SK-N-SH (cell line): ENCODE measurements around the gene RASSF4. TPM values are rescaled to one million over a fixed set of nuclear protein-coding genes. Genes with fewer than 3 reads are reported as not detected.

Experiments
- CTCF ChIA-PET: fragments of 300-600, 350-600 bp; formaldehyde crosslinking; extraction: SDS; loops from one replicate; lab custom pipeline; 2021; lab: Yijun Ruan, JAX
- POLR2A ChIA-PET: fragments of 350-600 bp; sonication (Branson Sonifier 250); formaldehyde crosslinking; extraction: SDS; loops from one replicate; lab custom pipeline; 2020; ENCODE audit warnings: antibody characterized with exemption, inconsistent platforms; lab: Yijun Ruan, JAX
- DNase-seq: peaks from one replicate; pipeline ENCODE4 v3.0.0; 2012
- H2AFZ ChIP-seq: fragments of 200-600 bp; sonication (generic); 2 replicates; pipeline ENCODE4 v1.8.1; 2016; ENCODE audit warnings: antibody characterized with exemption, mild to moderate bottlenecking, low read depth
- H3F3A ChIP-seq: fragments of 200-600 bp; sonication (generic); replicated peaks from 2 replicates; pipeline ENCODE3; 2016; ENCODE audit warnings: antibody characterized with exemption, mild to moderate bottlenecking; ENCODE audit not compliant: insufficient read depth
- H3K27ac ChIP-seq, 2 experiments: fragments of 200-500 bp in 1 of 2; fragments of 200-600 bp in 1 of 2; sonication (Bioruptor generic) in 1 of 2; sonication (generic), shearing (Covaris generic) in 1 of 2; 2 replicates each; pipeline versions ENCODE4 v1.5.1 to v1.6.1; 2014 to 2016; ENCODE audit warnings: low read depth in 2 of 2, inconsistent platforms in 1 of 2, low read length in 1 of 2, mild to moderate bottlenecking in 1 of 2, mixed read lengths in 1 of 2
- H3K27me3 ChIP-seq: fragments of 200-600 bp; sonication (generic), shearing (Covaris generic); 2 replicates; pipeline ENCODE4 v1.6.1; 2016; ENCODE audit warnings: mixed run types; ENCODE audit not compliant: insufficient read depth
- H3K36me3 ChIP-seq, 2 experiments: fragments of 200-500 bp in 1 of 2; fragments of 200-600 bp in 1 of 2; sonication (Bioruptor generic) in 1 of 2; sonication (generic) in 1 of 2; replicated peaks in 1 of 2; 2 replicates each; pipeline versions ENCODE3 to v1.5.1; 2014 to 2016; ENCODE audit warnings: low read length in 1 of 2, mild to moderate bottlenecking in 1 of 2; ENCODE audit not compliant: insufficient read depth in 2 of 2, control insufficient read depth in 1 of 2
- H3K4me1 ChIP-seq, 2 experiments: fragments of 200-500 bp in 1 of 2; fragments of 200-600 bp in 1 of 2; sonication (Bioruptor generic) in 1 of 2; sonication (generic), shearing (Covaris generic) in 1 of 2; 2 replicates each; pipeline versions ENCODE4 v1.5.1 to v1.6.1; 2014 to 2016; ENCODE audit warnings: low read depth in 1 of 2, low read length in 1 of 2, mixed run types in 1 of 2; ENCODE audit not compliant: insufficient read depth in 2 of 2, control insufficient read depth in 1 of 2
- H3K4me2 ChIP-seq: fragments of 200-600 bp; sonication (generic), shearing (Covaris generic); 2 replicates; pipeline ENCODE4 v1.6.1; 2017; ENCODE audit warnings: mixed run types
- H3K4me3 ChIP-seq, 2 experiments: fragments of 200-500 bp in 1 of 2; fragments of 200-600 bp in 1 of 2; sonication (Bioruptor generic) in 1 of 2; sonication (generic), shearing (Covaris generic) in 1 of 2; 2 replicates each; pipeline versions ENCODE4 v1.5.1 to v1.8.1; 2014 to 2016; ENCODE audit warnings: low read depth in 2 of 2, inconsistent platforms in 1 of 2, low read length in 1 of 2, mild to moderate bottlenecking in 1 of 2, mixed read lengths in 1 of 2, moderate library complexity in 1 of 2
- H3K79me2 ChIP-seq: fragments of 200-600 bp; sonication (generic); 2 replicates; pipeline ENCODE4 v1.8.1; 2017; ENCODE audit warnings: mild to moderate bottlenecking; ENCODE audit not compliant: insufficient read depth
- H3K9ac ChIP-seq: fragments of 200-600 bp; sonication (generic); 2 replicates; pipeline ENCODE4 v1.6.1; 2017; ENCODE audit warnings: mixed run types
- H3K9me2 ChIP-seq: fragments of 200-600 bp; sonication (generic); 2 replicates; pipeline ENCODE4 v1.6.1; 2017; ENCODE audit warnings: mixed run types
- H3K9me3 ChIP-seq: fragments of 200-600 bp; sonication (generic); 2 replicates; pipeline ENCODE4 v1.6.1; 2017; ENCODE audit warnings: mixed run types, mild to moderate bottlenecking, moderate library complexity
- H4K20me1 ChIP-seq: fragments of 200-600 bp; sonication (generic); 2 replicates; pipeline ENCODE4 v1.6.1; 2017; ENCODE audit warnings: mild to moderate bottlenecking, mixed run types; ENCODE audit not compliant: insufficient read depth
- CHD2 ChIP-seq: fragments of 150-350 bp; IDR thresholded peaks from 2 replicates; pipeline ENCODE4 v1.6.1; 2018; ENCODE audit warnings: low read length; ENCODE audit not compliant: partially characterized antibody
- ELF1 ChIP-seq: IDR thresholded peaks from 2 replicates; pipeline ENCODE4 v1.4.0; 2012
- EP300 ChIP-seq, 2 experiments: IDR thresholded peaks; 2 replicates each; pipeline versions ENCODE4 v1.4.0 to v1.6.1; 2012; ENCODE audit warnings: borderline replicate concordance in 1 of 2, low read depth in 1 of 2, low read length in 1 of 2
- EZH2phosphoT487 ChIP-seq: fragments of 200-600 bp; sonication (generic); IDR thresholded peaks from 2 replicates; pipeline ENCODE4 v1.6.1; 2017; ENCODE audit warnings: low read depth, mixed run types, mild to moderate bottlenecking, antibody characterized with exemption, moderate library complexity, borderline replicate concordance
- FOSL2 ChIP-seq: IDR thresholded peaks from 2 replicates; pipeline ENCODE4 v1.4.0; 2012; ENCODE audit warnings: low read depth, mild to moderate bottlenecking, moderate library complexity, borderline replicate concordance
- FOXJ3 ChIP-seq: sonication (generic); formaldehyde crosslinking; IDR thresholded peaks from 2 replicates; pipeline ENCODE4 v1.5.1; 2020; ENCODE audit warnings: mild to moderate bottlenecking, missing genetic modification reagents
- GABPA ChIP-seq: IDR thresholded peaks from 2 replicates; pipeline ENCODE4 v1.4.0; 2012; ENCODE audit warnings: low read depth, mild to moderate bottlenecking
- RXRA ChIP-seq: IDR thresholded peaks from 2 replicates; pipeline ENCODE4 v1.4.0; 2012; ENCODE audit warnings: low read depth, mild to moderate bottlenecking, borderline replicate concordance
- SIN3A ChIP-seq: IDR thresholded peaks from 2 replicates; pipeline ENCODE4 v1.6.1; 2012; ENCODE audit warnings: low read depth, mild to moderate bottlenecking, low read length, moderate library complexity, borderline replicate concordance
- SMC3 ChIP-seq: IDR thresholded peaks from 2 replicates; pipeline ENCODE4 v1.6.1; 2012; ENCODE audit warnings: low read depth, low read length, improper control_type of control experiment
- TAF1 ChIP-seq: IDR thresholded peaks from 2 replicates; pipeline ENCODE4 v1.6.1; 2012; ENCODE audit warnings: low read depth, mild to moderate bottlenecking, low read length, moderate library complexity, borderline replicate concordance
- TEAD4 ChIP-seq: IDR thresholded peaks from 2 replicates; pipeline ENCODE4 v1.4.0; 2012; ENCODE audit warnings: mild to moderate bottlenecking, borderline replicate concordance; ENCODE audit not compliant: insufficient read depth
- YY1 ChIP-seq: IDR thresholded peaks from 2 replicates; pipeline ENCODE4 v1.4.0; 2012; ENCODE audit warnings: low read depth, mild to moderate bottlenecking
- WGBS: methylation state at CpG from one replicate; pipeline ENCODE4 v1.1.6; 2017; ENCODE audit warnings: low lambda C conversion rate; 5-methylcytosine and 5-hydroxymethylcytosine counted together
- polyA plus RNA-seq, 3 experiments: library from polyadenylated mRNA; depleted of rRNA; stranded (reverse); fragments of >200 nt; gene quantifications; 2 replicates each; pipeline ENCODE4 v1.2.3, GENCODE V29; 2012
- TF ChIP-seq, protein P1 (sequence below): IDR thresholded peaks from 2 replicates; pipeline ENCODE4 v1.4.0; 2012; ENCODE audit warnings: low read depth, borderline replicate concordance
- TF ChIP-seq, protein P2 (sequence below): IDR thresholded peaks from 2 replicates; pipeline ENCODE4 v1.6.1; 2012; ENCODE audit warnings: mild to moderate bottlenecking, low read depth, low read length, moderate library complexity

Gene RASSF4
- polyA plus RNA-seq, 1 of the 3 experiments (the other 2 are of a cell fraction), result 11.0 TPM

DNA sequence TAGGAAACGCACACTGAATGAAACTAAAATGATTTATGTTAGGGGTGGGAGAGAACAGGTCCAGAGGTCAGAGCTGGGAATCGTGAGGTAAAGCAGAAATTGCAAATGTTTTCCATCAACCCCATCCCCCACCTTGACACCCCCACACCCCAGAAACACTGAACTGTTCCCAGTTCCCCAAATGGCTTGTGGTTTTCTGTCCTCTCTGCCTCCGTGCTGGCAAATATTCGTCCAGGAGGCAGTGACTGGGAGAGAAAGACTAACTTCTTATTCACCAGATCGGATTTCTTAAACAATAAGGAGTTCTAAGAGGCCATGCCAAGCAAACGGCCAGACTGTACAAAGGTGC, 730 bp upstream of the RASSF4 start:
- Histone ChIP-seq H2AFZ (peak overlapping the region; percentile 84), H3K4me2 (peak overlapping the region; percentile 96), H3K27ac (peak overlapping the region; percentile 75 to 81), H3K79me2 (peaks cover 7% of the 10 kb centered on the region), H3K9ac (peak overlapping the region; percentile 91), H3K27me3 (no peaks in the 10 kb centered on the region), H3K4me3 (peak overlapping the region; percentile 83 to 89), H3F3A (no peaks in the 10 kb centered on the region), H3K9me2 (no peaks in the 10 kb centered on the region), H3K4me1 (peaks cover 11 to 25% of the 10 kb centered on the region in 2 experiments; a peak in 3 of 4 replicates), H3K36me3 (peaks cover 0 to 8% of the 10 kb centered on the region in 2 experiments), H4K20me1 (no peaks in the 10 kb centered on the region), H3K9me3 (no peaks in the 10 kb centered on the region)
- no peak for DNase-seq
- ChIA-PET POLR2A (interaction anchor here (1.3 kb wide), 1 partner anchor 12 kb away, joined by 4 read pairs; no protein-coding TSS in a partner anchor), CTCF (interaction anchor here (1.0 to 2.9 kb wide), 2 partner anchors 8 to 26 kb away, joined by 3 to 16 read pairs; no protein-coding TSS in a partner anchor)
- 1% methylated on average over 6 of the region's 6 CpGs for WGBS
- TF ChIP-seq GABPA (no peak), YY1 (no peak), TAF1 (no peak), EP300 (IDR thresholded peaks at IDR 0.05; ENCODE audit: borderline replicate concordance in 1 of 2, low read depth in 1 of 2, low read length in 1 of 2) (no peak), RXRA (no peak), EZH2phosphoT487 (no peak), SMC3 (no peak), ELF1 (no peak), SIN3A (no peak), FOXJ3 (CRISPR knock-in tag) (no peak), CHD2 (no peak)
- TF ChIP-seq, protein P1, sequence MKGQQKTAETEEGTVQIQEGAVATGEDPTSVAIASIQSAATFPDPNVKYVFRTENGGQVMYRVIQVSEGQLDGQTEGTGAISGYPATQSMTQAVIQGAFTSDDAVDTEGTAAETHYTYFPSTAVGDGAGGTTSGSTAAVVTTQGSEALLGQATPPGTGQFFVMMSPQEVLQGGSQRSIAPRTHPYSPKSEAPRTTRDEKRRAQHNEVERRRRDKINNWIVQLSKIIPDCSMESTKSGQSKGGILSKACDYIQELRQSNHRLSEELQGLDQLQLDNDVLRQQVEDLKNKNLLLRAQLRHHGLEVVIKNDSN, result no peak
- TF ChIP-seq, protein P2, sequence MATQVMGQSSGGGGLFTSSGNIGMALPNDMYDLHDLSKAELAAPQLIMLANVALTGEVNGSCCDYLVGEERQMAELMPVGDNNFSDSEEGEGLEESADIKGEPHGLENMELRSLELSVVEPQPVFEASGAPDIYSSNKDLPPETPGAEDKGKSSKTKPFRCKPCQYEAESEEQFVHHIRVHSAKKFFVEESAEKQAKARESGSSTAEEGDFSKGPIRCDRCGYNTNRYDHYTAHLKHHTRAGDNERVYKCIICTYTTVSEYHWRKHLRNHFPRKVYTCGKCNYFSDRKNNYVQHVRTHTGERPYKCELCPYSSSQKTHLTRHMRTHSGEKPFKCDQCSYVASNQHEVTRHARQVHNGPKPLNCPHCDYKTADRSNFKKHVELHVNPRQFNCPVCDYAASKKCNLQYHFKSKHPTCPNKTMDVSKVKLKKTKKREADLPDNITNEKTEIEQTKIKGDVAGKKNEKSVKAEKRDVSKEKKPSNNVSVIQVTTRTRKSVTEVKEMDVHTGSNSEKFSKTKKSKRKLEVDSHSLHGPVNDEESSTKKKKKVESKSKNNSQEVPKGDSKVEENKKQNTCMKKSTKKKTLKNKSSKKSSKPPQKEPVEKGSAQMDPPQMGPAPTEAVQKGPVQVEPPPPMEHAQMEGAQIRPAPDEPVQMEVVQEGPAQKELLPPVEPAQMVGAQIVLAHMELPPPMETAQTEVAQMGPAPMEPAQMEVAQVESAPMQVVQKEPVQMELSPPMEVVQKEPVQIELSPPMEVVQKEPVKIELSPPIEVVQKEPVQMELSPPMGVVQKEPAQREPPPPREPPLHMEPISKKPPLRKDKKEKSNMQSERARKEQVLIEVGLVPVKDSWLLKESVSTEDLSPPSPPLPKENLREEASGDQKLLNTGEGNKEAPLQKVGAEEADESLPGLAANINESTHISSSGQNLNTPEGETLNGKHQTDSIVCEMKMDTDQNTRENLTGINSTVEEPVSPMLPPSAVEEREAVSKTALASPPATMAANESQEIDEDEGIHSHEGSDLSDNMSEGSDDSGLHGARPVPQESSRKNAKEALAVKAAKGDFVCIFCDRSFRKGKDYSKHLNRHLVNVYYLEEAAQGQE, result no peak

DNA sequence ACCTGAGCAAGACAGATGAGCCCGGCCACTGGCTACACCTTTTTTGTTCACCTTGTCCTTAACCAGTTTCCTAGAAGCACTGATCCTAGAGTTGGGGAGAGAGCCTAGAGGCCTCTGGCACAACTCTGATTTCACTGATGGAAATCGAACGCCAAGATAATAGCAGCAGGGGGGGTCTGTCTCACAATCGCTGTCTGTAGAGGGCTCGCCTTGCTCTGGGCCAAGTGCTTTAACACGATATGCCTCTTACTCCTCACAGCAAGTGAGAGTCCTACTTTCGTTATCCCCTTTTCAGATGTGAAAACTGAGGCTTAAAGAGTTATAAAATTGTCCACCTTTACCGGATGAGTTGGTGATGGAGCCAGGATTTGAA, 472 bp downstream of the RASSF4 start:
- POLR2A ChIA-PET, result interaction anchor here (0.9 kb wide), 1 partner anchor 41 kb away, joined by 3 read pairs; no protein-coding TSS in a partner anchor
- Histone ChIP-seq H2AFZ (peak overlapping the region; percentile 90), H3K36me3 (peaks cover 0 to 8% of the 10 kb centered on the region in 2 experiments)
- CTCF ChIA-PET, result interaction anchor here (1.7 to 2.9 kb wide), 2 partner anchors 14 to 27 kb away, joined by 7 to 16 read pairs; no protein-coding TSS in a partner anchor
- TF ChIP-seq SMC3, result no peak
- no peak for TF ChIP-seq CHD2
- TF ChIP-seq FOSL2, result no peak
- no peak for TF ChIP-seq TEAD4
- TF ChIP-seq SIN3A, result no peak
- TF ChIP-seq, protein P1, result no peak
- TF ChIP-seq, all 33 proteins: peak for 0
- H3K4me2 ChIP-seq, result peak overlapping the region; percentile 96
- H3K27me3 ChIP-seq, result no peaks in the 10 kb centered on the region
- no peaks in the 10 kb centered on the region for H4K20me1 ChIP-seq
- H3K9me2 ChIP-seq, result no peaks in the 10 kb centered on the region
- H3K9ac ChIP-seq, result peak overlapping the region; percentile 59
- H3K79me2 ChIP-seq, result peaks cover 7% of the 10 kb centered on the region; the same call in 1 of the 2 replicates
- no peaks in the 10 kb centered on the region for H3F3A ChIP-seq
- 55% methylated on average over 7 of the region's 8 CpGs for WGBS
- peak overlapping the region; percentile 83 to 89 for H3K4me3 ChIP-seq
- peaks cover 19 to 34% of the 10 kb centered on the region in 2 experiments; a peak in 3 of 4 replicates for H3K4me1 ChIP-seq
- H3K9me3 ChIP-seq, result no peaks in the 10 kb centered on the region
- DNase-seq, result no peak
- no peak overlapping the region for H3K27ac ChIP-seq
